Activated CD4-positive, CD25-positive, alpha-beta regulatory T cell treated with anti-CD3 and anti-CD28 coated beads, Interleukin-2, amount 50 U/mL, for 72 hours (primary cell): ENCODE data around the gene TUBGCP6.
A peak's percentile ranks its signal among the peaks of the same experiment; 100 is the strongest.

Experiments
- DNase-seq: peaks from one replicate; pipeline ENCODE4 v3.0.0; 2021

Gene TUBGCP6, protein sequence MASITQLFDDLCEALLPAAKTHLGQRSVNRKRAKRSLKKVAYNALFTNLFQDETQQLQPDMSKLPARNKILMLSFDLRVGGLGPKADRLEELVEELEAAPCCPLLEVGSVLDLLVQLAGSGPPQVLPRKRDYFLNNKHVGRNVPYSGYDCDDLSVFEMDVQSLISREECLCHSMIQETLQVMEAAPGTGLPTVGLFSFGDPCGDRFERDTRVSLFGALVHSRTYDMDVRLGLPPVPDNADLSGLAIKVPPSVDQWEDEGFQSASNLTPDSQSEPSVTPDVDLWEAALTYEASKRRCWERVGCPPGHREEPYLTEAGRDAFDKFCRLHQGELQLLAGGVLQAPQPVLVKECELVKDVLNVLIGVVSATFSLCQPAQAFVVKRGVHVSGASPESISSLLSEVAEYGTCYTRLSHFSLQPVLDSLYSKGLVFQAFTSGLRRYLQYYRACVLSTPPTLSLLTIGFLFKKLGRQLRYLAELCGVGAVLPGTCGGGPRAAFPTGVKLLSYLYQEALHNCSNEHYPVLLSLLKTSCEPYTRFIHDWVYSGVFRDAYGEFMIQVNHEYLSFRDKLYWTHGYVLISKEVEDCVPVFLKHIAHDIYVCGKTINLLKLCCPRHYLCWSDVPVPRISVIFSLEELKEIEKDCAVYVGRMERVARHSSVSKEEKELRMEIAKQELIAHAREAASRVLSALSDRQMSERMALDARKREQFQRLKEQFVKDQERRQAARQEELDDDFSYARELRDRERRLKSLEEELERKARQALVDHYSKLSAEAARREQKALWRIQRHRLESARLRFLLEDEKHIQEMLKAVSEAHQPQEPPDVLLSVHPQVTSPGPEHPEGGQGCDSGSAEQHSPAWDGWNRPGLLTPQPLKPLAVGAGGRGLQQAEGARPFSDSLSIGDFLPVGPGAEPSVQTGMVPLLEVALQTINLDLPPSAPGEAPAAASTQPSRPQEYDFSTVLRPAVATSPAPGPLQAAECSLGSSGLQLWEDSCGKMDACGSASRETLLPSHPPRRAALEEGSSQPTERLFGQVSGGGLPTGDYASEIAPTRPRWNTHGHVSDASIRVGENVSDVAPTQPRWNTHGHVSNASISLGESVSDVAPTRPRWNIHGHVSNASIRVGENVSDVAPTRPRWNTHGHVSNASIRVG (N-terminal part only)

DNA sequence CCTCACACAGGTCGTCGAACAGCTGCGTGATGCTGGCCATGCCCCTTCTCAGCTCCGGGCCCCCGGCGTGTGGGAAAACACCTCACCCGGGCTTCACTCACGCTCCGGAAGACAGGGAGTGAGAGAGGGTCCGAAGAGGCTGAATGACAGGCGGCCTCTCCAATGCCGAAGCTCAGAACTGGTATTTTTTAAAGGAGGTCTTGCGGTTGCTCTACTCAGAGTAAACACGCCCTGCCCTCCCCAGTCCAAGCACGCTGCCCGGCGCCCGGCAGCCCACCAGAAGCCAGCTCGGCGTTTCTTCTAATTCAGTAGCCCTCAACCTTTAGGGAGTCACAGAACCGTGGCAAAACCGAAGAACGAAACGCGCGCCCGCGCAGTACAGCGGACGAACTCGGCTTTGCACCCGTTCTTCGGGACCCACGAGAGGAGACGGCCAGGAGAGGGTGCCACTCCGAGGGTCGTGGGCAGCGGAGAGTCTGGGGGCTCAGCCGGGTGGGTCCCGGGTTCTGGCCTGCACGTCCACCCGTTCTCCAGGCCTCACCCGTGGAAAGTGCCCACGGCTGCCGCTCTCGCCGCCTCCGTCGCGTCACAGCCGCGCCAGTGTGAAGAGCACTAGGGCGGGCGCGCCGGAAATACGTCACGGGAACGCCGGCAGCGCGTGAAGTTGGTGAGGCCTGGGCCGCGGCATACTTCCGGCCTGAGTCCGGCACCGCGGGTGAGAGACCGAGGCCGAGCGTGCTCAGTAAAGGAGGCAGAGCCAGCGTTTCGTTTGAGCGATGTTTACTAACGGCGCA is at the start of gene TUBGCP6:
TSS of gene TUBGCP6 (minus strand) at position 604 of the 794 bp plus-strand sequence. CDS start at position 40, 564 bp downstream.
- peak; percentile 93 for DNase-seq

DNA sequence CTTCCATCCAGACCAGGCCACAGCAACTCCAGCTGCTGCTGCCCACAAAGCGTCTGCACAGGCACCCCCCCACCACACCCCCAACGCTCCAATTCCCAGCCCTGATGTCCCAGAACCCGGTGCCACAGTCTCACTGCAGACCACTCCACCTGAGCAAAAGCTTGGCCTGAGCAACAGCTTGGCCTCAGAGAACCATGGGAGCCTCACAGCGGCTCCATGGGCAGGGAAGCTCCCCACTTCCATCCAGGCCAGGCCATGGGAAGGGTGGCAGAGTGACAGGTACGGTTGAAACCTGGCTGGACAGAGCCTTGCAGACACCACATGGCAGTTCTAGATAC is 49.5 kb upstream of the TUBGCP6 start:
- no peak for DNase-seq

DNA sequence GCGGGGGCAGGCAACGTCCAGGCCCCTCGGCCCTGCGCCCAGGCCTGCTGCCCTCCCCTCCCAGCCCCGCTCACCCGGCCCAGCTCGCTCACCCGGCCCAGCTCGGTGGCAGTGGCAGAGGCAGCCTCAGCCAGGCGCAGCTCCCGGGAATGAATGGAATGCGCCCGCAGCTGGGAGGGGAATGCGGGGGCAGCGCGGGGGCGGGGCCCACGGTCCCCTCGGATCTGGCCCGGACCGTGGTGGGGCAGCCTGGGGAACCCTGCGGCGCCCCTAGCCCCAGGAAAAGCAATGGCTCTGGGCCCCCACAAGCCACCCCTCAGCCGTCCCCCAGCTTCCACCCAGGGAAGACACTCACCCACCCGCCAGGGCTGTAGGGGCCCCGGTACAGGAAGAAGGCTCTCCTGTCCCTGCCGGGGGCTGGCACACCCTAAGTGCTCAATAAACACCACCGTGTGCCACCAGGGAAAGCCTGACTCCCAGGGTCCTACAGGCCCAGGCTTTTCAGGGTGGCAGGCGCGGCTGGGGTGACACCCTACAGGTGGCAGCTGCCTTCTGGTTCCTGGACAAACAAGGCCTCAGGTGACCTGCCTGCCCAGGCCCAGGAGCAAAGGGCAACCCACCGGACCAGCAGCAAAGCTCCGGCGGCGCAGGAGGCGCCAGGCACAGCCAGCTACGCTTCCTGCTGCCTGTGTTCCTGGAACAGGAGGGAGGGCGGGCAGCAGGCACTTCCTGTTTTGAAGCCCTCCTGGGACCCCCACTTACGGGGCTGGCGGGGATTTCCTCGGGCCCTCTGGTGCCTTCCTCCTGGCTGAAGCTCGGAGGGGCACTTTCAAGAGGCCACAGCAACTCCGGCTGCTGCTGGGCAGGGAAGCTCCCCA is 48.9 kb upstream of the TUBGCP6 start:
- DNase-seq, result no peak

DNA sequence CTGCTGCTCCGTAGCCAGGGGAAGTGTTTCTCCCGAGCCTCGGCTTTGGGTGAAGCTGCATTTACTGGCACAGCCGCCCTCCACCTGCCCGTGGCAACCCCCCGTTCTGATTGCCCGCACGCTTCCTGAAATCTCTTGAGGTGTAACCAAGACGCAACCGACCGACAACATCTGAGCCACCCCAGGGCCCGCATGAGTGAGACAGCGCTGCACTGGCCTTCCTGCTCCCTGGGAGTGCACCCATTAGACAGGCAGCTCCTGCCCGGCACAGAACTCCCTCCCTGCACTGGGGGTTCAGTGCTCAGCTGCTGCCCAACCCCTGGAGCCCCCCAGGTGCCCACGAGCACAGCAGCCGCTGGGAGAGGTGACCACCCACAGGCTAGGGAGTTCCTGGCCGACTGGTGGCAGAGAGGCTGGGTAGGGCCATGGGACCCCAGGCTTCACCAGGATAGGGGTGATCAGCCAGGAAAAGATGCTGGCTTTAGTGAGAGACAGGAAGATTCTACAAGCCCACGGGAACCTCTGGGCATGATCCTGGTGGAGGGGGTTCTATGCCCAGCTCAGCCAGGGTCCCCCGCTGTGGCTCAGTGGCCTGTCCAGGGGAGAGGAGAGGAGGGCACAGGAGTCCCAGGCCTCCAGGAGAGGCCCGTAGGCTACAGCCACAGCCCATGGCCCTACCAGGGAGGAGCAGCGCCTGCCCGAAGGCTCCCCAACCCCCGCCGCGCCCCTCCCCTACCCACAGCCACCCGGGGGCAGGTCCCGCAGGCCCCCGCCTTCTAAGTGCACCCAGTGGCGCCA is 48.0 kb upstream of the TUBGCP6 start:
- DNase-seq, result no peak

DNA sequence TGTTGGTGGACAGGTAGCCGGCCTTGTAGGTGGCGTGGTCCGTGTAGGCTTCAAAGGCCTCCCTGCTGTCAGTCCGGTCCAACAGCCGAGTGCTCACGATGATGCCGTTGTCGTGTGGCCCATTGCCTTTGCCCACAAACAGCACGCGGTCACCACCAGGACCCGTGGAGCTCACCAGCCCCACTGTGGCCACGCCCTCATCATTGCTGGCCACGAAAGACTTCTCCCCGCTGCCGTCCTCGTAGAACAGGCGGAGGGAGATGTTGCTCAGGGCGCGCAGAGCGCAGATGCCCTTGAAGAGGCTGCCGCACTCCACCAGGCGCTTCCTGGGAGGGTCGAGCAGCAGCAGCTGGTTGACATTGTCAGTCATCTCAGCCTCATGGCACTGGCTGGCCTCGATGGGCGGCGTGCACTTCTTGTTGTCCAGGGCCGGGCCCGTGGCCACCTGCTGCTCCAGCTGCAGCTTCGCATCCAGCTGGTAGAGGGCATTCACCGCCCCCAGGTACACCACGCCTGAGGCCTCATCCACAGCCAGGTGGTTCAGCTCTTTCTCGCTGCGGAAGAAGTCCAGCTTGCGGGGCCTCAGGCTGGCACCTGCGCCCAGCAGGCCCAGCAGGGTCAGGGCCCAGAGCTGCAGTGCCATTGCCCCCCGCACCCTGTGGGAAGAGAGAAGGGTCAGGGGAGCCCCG is 45.3 kb upstream of the TUBGCP6 start:
- no peak for DNase-seq

DNA sequence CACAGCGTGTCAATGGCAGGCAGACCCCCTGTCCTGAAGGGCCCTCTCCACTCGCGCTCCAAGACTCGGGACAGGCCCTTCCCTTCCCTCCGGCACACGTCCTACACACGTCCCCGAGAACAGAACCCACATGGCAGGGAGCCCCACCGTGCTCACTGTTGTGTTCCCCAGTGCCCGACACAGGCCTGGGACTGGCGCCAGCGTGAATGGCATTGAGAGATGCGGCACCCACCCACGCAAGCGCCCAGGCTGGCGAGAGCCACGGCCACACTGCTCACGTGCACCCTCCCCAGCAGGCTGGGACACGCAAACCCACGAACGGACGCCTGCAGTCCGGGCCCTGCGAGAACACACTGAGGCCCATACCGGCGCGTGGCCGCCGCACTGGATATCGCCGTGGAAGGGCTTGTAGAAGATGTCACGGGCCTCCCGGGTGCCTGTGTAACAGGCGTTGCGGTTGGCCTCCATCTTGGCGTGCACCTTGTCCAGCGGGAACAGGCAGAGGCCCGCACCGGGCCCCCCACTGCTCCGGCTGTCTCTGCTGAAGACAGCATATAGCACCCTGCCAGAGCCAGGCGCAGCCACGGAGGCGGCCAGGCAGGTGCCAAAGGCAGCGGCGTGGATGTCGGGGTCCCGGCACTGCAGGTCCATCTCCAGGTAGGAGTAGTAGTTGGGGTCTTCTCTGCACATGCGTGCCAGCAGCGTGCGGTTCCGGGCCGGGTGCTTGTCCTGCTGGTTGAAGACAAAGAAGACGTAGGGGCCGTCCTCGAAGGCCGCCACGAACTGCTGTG is 44.5 kb upstream of the TUBGCP6 start:
- DNase-seq, result no peak

DNA sequence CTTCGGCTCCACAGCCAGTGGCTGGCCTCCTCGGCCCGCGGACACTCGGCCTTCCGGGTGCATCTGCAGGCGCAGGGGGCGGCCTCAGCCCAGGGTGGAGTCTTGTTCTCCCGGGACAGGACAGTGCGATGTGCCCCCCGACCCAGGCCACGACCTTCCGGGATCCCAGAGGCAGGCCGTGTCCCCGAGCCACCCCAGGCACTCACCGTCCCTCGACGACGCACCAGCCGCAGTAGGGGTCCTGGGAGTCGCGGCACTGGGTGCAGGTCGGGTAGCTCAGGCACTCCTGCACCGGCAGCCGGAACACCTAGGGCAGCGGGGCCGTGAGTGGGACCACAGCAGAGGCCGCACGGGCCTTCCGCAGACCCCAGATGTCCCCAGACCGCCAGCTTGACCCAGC is 42.9 kb upstream of the TUBGCP6 start:
- no peak for DNase-seq

DNA sequence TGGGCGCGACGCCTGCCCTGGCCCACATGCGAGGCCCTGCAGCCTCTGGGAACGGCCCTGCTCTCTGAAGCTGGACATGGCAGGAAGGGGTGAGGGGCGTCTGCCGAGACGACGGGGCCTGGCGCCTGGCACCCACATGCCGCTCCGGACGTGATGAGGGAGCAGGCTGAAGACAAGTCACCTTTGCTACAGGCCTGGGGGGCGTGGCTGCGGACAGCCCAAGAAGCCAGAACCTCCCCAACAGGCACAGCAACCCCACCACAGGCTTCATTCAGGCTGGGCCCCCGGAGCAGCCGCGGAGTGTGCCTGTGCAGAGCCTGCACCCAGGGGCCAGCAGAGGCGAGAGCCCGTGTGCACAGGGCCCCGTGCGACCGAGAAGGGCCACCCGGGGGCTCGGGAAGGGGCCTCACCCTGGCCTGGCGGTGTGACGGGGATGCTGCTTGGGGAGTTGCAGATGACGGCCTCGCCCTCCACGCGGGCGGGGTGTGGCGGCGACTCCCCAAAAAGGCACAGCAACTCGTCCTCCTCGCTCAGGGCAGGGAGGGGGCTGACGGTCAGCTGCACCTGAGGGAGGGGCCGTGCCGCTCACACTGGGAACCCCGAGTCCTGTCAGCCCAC is 42.0 kb upstream of the TUBGCP6 start:
- no peak for DNase-seq

DNA sequence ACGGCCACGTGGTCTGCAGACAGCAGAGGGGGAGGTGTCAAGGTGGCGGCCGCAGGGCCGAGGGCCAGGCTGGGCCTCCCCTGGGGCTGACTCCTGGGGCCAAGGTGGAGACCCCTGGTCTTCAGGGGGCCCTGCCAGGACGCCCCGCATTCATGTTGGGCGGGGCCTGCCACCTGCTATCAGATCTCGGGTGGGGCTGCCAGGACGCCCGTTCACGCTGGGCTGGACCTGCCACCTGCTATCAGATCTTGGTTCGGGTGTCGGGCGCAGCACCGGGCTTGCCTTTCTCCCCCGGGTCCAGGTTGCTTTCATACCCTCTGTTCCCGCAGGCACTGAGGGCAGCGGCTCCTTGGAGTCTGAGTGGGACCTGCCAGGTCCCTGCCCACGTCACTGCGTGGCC is 41.5 kb upstream of the TUBGCP6 start:
- no peak for DNase-seq

DNA sequence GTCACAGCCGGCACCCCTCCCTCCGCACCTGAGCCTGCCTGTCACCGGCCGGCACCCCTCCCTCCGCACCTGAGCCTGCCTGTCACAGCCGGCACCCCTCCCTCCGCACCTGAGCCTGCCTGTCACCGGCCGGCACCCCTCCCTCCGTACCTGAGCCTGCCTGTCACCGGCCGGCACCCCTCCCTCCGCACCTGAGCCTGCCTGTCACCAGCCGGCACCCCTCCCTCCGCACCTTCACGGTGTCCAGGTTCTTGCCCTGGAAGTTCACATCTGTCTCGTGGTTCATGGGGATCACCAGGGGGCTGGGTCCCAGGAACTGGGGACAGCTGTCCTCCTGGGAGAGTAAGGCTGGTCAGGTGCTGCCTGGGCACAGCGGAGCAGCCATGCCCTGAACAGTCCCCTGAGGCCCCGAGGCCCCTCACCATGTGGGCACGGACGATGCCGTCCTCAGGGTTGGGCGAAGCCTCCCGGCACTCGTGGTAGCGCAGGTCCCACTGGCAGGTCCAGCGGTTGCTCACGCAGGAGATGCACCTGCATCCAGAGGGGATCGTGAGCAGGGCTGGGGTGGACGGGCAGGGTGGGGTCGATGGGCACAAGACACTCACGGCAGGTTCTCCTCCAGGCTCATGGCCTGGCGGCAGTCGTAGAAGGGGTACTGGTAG is 40.9 kb upstream of the TUBGCP6 start:
- DNase-seq, result no peak

DNA sequence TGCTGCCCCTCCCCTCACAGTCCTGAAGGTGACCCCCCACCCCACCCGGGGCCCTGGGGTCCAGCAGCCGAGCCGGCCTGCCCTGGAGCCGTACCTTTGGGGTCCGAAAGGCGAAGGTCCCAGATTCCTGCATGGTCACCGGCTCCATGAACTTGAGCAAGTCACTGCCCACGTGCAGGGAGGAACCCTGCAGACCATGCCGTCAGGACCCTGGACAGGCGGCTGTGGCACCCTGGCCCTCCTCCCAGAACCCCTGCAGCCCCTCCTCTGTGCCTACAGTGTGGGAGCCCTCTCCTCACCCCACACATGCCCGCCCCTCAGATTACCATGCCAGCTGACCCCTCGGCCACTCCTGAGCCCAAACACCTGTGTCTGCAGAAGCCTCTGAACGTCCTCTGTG is 39.7 kb upstream of the TUBGCP6 start:
- no peak for DNase-seq

DNA sequence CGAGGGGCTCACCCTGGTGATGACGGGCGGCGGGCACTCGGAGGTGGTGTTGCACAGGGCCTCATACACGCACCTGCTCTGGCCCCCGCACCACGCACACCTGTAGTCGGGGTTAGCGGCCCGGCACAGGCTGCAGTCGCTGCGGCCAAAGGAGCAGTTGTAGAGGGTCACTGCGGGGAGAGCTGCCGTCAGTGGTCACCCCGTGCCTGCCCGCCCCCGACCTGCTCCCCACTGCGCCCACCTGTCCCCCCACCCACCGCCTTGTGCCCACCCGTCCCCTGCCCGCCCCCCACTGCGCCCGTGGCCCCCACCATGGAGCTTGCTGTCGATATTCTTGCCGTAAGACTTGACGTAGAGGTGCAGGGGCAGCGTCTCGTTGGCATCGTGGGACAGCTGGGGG is 39.0 kb upstream of the TUBGCP6 start:
- DNase-seq, result no peak

DNA sequence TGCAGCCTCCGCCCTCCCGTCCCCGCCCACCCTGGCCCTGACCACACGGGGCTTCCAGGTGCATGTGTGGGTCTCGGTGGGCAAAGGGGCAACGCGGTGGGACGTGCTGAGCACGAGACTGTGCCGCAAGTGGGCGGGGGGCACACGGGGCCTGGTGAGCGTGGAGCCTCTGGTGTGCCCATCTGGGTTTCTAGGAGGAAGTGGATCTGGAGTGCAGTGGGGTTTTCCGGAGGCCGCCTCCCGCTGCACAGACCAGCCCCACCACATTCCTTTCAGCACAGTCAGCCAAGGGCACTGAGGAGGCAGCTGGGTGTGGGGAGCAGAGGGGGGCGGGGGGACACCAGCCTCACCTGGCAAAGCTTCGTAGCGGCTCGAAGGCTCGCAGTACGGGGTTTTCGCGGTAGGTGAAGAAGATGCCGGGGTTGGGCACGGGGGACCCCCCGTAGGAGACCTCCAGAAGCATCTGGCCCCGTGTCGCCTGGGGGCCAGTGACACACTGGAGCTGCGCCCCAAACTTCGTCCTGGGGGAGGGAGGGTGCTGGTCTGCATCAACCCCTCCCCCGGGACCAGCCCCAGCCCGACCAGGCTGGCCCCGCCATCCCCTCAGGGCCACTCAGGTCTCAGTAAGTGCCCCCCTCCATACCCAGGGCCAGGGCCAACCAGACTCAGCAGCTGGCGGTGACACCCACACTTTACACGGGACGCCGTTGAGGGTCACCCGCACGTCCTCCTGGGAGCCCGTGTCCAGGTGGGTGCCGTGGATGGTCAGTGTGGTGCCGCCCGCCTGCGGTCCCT is 37.7 kb upstream of the TUBGCP6 start:
- no peak for DNase-seq

DNA sequence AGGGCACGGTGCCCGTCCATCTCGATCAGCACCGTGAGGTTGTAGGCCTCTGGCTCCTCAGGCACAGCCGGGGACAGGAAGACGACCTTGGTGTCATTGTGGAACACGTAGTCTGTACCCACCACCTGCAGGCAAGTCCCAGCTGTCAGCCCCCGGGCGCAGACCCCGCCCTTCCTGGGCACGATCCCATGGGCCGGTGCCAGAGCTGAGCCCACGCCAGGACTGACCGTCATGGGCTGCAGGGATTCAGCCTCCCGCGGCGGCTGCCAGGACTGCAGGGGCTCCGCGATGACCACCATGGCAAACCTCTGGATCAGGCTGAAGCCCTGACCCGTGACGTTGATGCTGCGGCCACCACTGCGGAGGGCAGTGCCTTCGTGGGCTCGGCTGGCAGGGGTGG is 37.1 kb upstream of the TUBGCP6 start:
- DNase-seq, result no peak

DNA sequence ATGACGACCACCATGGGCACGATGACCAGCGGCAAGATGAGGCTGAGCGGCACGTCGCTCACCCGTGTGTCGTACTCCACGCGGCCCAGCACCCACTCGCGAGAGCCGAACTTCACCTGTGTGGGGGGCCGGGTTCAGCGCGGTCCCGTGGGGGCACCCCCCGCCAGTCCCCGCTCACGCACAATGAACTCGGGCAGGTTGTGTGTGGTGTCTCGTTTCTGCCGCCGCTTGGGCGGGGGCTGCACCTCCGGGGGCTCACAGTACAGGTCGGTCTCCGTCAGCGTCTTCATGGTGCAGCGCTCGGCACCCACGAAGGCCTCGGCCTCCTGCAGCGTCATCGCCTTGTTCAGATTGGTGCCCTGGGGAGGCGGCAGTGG is 36.5 kb upstream of the TUBGCP6 start:
- no peak for DNase-seq

DNA sequence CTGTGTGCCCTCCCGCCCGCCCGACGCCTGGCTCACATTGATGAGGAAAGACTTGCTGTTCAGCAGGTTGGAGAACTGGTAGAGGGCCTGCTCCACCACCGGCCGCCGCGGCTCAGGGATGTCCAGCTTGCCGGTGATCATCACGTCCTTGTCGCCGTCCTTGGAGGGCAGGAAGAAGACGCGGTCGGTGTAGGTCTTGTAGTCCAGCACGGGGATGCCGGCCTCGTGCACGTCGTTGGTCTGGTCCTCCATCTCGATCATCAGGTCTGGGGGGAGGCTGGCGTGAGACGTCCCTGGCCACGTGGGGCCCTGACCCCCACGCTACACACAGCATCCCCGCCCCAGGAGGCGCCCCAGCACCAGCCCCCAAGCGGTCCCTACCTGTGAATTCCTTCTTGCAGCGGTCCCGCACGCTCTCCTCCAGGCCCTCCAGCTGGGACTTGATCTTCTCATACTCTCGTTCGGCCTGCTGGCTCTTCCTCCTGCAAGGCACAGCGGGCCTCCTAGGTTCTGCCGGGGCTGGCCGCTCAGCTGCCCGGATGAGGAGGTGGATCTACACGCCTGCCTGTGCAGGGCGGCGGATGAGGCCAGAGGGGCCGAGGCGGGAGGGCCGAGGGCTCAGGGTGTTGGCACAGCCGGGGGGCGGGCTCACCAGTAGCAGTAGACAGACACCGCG is 36.0 kb upstream of the TUBGCP6 start:
- no peak for DNase-seq
